ENCODE data around the gene GSTP1.
"Not testable (repeated sequence)": the region's sequence is repeated elsewhere in the genome, so short reads cannot be mapped to it uniquely, and the experiment has no call there.

- TF ChIP-seq CTCF, POLR2AphosphoS5, POLR2A (IDR thresholded peaks at IDR 0.05): not testable (repeated sequence)
These were observed 36.3 kb downstream of the GSTP1 start for GRCh38 chr11:67619683-67620618.
